Naive thymus-derived CD8-positive, alpha-beta T cell (primary cell): ENCODE data around the gene PCDHGA2. TPM values are rescaled to one million over a fixed set of nuclear protein-coding genes. Genes with fewer than 3 reads are reported as not detected.
"Not testable (repeated sequence)": the region's sequence is repeated elsewhere in the genome, so short reads cannot be mapped to it uniquely, and the experiment has no call there.

ENCODE experiments used
- ATAC-seq, 2 donors: fragments of 150-1000 bp; cut with Tn5 transposase in 1 of 2; sonication (Bioruptor Pico), chemical (Tn5 transposase) in 1 of 2; 1 replicate in 1 of 2; 2 replicates in 1 of 2; pipeline ENCODE4 v1.10.0; 2021; ENCODE audit warnings: mild to moderate bottlenecking in 2 of 2, moderate library complexity in 2 of 2
- POLR2A ChIA-PET: fragments of 350-600 bp; sonication (Branson Sonifier 250); formaldehyde crosslinking; loops from one replicate; lab custom pipeline; 2021; ENCODE audit warnings: antibody characterized with exemption; lab: Charles Lee
- DNase-seq, 10 donors: peaks; one replicate each; pipeline versions ENCODE4 v3.0.0 to v3.0.0-alpha.2; 2020 to 2022
- H3K27ac Mint-ChIP-seq, 10 donors: one replicate each; pipeline ENCODE4 v1.8.0; 2020 to 2022; ENCODE audit warnings: mild to moderate bottlenecking in 10 of 10, mixed read lengths in 10 of 10, moderate library complexity in 4 of 10, inconsistent platforms in 1 of 10
- H3K27me3 Mint-ChIP-seq, 5 donors: one replicate each; pipeline ENCODE4 v1.8.0; 2021 to 2022; ENCODE audit warnings: mixed read lengths in 5 of 5
- H3K36me3 Mint-ChIP-seq, 3 donors: one replicate each; pipeline ENCODE4 v1.8.0; 2020 to 2022; ENCODE audit warnings: mixed read lengths in 3 of 3, mild to moderate bottlenecking in 2 of 3, inconsistent platforms in 1 of 3
- H3K4me1 Mint-ChIP-seq, 4 donors: one replicate each; pipeline ENCODE4 v1.8.0; 2021 to 2022; ENCODE audit warnings: mixed read lengths in 4 of 4
- H3K4me3 Mint-ChIP-seq, 10 donors: one replicate each; pipeline ENCODE4 v1.8.0; 2020 to 2022; ENCODE audit warnings: mild to moderate bottlenecking in 10 of 10, mixed read lengths in 10 of 10, moderate library complexity in 6 of 10, inconsistent platforms in 1 of 10
- H3K9me3 Mint-ChIP-seq, 9 donors: one replicate each; pipeline ENCODE4 v1.8.0; 2020 to 2022; ENCODE audit warnings: mixed read lengths in 9 of 9, mild to moderate bottlenecking in 3 of 9, inconsistent platforms in 1 of 9, moderate library complexity in 1 of 9
- polyA plus RNA-seq, 3 donors: library from polyadenylated mRNA; unstranded; fragments of 300-500 nt; fragmentation: Illumina TruSeq; gene quantifications; one replicate each; pipeline ENCODE4 v1.2.3, GENCODE V29; 2021
- total RNA-seq, 8 experiments: library from RNA in 2 of 8; stranded (reverse) in 2 of 8; gene quantifications; one replicate each; pipeline ENCODE4 v1.2.3 and lab custom pipeline; 2021 to 2026

Gene PCDHGA2
- total and polyA plus RNA-seq, 5 experiments from 2014 or later = 0.16 to 0.18 TPM; not detected in 3

GRCh38 chr5:141326088-141326854 lies 12.3 kb upstream of the PCDHGA2 start:
- peak in 9 of 10 donors; percentile 50 to 81 (median 66) for DNase-seq
- H3K4me3 Mint-ChIP-seq = peak overlapping the region; percentile 84 to 98 (median 93)
- peaks cover 8 to 48% (median 41%) of the 10 kb centered on the region in 5 donors for H3K27me3 Mint-ChIP-seq
- peak; percentile 96 to 97 for ATAC-seq
- peaks cover 9 to 76% (median 28%) of the 10 kb centered on the region in 9 donors for H3K9me3 Mint-ChIP-seq
- peak overlapping the region; percentile 51 to 93 (median 88) for H3K27ac Mint-ChIP-seq
- POLR2A ChIA-PET = interaction anchor here (0.7 kb wide), 1 partner anchor 1344 kb away, joined by 5 read pairs; no protein-coding TSS in a partner anchor
- peaks cover 2 to 49% (median 42%) of the 10 kb centered on the region in 3 donors for H3K36me3 Mint-ChIP-seq
- peaks cover 6 to 8% (median 7%) of the 10 kb centered on the region in 4 donors for H3K4me1 Mint-ChIP-seq

DNA sequence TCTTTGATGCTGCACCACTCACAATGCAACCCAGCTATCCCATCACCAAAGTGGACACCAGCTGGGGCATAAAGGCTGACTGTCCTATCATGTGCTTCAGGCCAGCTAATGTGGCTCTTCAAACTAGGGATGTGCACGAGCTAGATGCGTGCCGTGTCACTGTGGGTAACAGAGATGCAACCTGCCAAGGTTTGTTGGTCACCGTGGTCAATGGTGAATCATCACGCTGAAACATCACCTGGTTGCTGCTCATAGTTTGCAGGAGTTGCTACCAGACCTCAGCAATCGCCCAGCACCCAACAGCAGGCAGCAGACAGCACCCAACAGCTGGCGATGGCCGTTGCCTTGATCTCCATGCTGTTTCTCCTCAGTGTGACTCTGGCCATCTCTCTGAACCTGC lies 10.3 kb upstream of the PCDHGA2 start:
- Mint-ChIP-seq H3K4me3 (no peak overlapping the region), H3K27ac (no peak overlapping the region), H3K9me3 (peaks cover 5 to 75% (median 36%) of the 10 kb centered on the region in 9 donors), H3K36me3 (peaks cover 9 to 53% (median 48%) of the 10 kb centered on the region in 3 donors), H3K27me3 (peaks cover 13 to 66% (median 58%) of the 10 kb centered on the region in 5 donors), H3K4me1 (peaks cover 6 to 8% (median 7%) of the 10 kb centered on the region in 4 donors)
- DNase-seq (no peak), ATAC-seq (no peak)
- POLR2A ChIA-PET = interaction anchor here (0.5 to 0.8 kb wide), 2 partner anchors 11 to 184 kb away, joined by 3 to 6 read pairs; no protein-coding TSS in a partner anchor

GRCh38 chr5:141330299-141331080 lies 8.1 kb upstream of the PCDHGA2 start, which contains the start of gene PCDHGA1:
Gene PCDHGA1 (plus strand): TSS chr5:141330514.
- POLR2A ChIA-PET = no interaction called here
- peak within 1 kb of the TSS in 5 of 10 donors; percentile 5 to 53 (median 24) for H3K4me3 Mint-ChIP-seq
- DNase-seq (peak in 1 of 10 donors; percentile 20), ATAC-seq (peak in 1 of 2 donors; percentile 45)
- no peak within 1 kb of the TSS for H3K27ac Mint-ChIP-seq
- peaks cover 24 to 88% (median 73%) of the 10 kb centered on the region in 5 donors for H3K27me3 Mint-ChIP-seq
- H3K4me1 Mint-ChIP-seq = peaks cover 6 to 9% (median 7%) of the 10 kb centered on the region in 4 donors
- peaks cover 13 to 71% (median 60%) of the 10 kb centered on the region in 3 donors for H3K36me3 Mint-ChIP-seq
- peaks cover 17 to 89% (median 49%) of the 10 kb centered on the region in 9 donors for H3K9me3 Mint-ChIP-seq

DNA sequence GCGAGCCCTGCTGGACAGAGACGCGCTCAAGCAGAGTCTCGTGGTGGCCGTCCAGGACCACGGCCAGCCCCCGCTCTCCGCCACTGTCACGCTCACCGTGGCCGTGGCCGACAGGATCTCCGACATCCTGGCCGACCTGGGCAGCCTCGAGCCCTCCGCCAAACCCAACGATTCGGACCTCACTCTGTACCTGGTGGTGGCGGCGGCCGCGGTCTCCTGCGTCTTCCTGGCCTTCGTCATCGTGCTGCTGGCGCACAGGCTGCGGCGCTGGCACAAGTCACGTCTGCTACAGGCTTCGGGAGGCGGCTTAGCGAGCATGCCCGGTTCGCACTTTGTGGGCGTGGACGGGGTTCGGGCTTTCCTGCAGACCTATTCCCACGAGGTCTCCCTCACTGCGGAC lies 6.0 kb upstream of the PCDHGA2 start:
- ATAC-seq, H3K27ac Mint-ChIP-seq, H3K4me3 Mint-ChIP-seq, DNase-seq, H3K4me1 Mint-ChIP-seq, POLR2A ChIA-PET: not testable (repeated sequence)
- Mint-ChIP-seq H3K36me3 (peaks cover 17 to 74% (median 61%) of the 10 kb centered on the region in 3 donors), H3K9me3 (peaks cover 23 to 94% (median 54%) of the 10 kb centered on the region in 9 donors), H3K27me3 (peaks cover 44 to 92% (median 77%) of the 10 kb centered on the region in 5 donors)

DNA sequence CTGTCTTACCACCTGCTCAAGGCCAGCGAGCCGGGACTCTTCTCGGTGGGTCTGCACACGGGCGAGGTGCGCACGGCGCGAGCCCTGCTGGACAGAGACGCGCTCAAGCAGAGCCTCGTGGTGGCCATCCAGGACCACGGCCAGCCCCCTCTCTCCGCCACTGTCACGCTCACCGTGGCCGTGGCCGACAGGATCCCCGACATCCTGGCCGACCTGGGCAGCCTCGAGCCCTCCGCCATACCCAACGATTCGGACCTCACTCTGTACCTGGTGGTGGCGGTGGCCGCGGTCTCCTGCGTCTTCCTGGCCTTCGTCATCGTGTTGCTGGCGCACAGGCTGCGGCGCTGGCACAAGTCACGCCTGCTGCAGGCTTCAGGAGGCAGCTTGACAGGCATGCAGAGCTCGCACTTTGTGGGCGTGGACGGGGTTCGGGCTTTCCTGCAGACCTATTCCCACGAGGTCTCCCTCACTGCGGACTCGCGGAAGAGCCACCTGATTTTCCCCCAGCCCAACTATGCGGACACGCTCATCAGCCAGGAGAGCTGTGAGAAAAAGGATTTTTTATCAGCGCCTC lies 2.3 kb downstream of the PCDHGA2 start:
- H3K27ac Mint-ChIP-seq, H3K4me1 Mint-ChIP-seq, POLR2A ChIA-PET, ATAC-seq, DNase-seq: not testable (repeated sequence)
- Mint-ChIP-seq H3K4me3 (peak overlapping the region in 1 of 10 donors; percentile 48), H3K27me3 (peaks cover 57 to 93% (median 76%) of the 10 kb centered on the region in 5 donors), H3K9me3 (peaks cover 29 to 93% (median 56%) of the 10 kb centered on the region in 9 donors), H3K36me3 (peaks cover 28 to 73% (median 55%) of the 10 kb centered on the region in 3 donors)

- ATAC-seq = no peak
- POLR2A ChIA-PET = no interaction called here
Observed at GRCh38 chr5:141342773-141343172, 4.2 kb downstream of the PCDHGA2 start.

DNA sequence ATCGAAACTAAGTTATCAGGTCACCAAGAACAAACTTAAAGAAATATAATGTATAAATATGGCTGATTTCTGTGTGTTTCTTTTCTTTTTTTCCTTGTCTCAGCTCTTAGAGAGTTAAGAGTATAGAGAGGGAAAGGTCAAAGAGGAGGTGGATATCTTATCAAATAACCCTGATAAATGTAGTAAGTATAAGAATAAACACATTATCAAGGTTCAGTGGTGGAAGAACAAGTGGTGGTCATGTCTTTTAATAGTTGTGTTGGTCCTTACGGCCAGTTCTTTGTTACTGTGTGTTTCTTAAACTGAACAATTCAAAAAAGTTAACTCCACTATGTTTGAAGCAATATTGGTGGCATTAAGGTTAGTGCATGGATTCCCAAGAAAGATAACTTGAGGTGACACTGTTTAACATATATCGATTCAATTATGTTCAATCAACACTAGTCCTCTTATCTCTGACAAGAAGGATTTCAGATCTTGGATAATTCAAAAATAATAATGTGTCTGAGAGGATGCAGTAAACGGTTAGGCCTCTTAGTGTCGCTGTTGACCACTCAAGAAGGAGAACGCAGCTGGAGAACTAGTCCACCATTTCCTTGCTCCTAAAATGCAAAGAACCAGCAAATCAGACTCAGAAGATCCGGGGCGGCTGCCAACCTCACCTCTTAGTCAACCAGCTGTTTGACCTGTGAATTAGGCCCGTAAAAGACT lies 4.8 kb downstream of the PCDHGA2 start, which contains the start of gene PCDHGA3:
PCDHGA3 (plus strand) TSS at position 588 of the 711 bp plus-strand sequence. CDS start 205 bp downstream, outside the sequence.
- ATAC-seq = no peak
- Mint-ChIP-seq H3K36me3 (peaks cover 27 to 66% (median 47%) of the 10 kb centered on the region in 3 donors), H3K4me3 (peak within 1 kb of the TSS in 8 of 10 donors; percentile 2 to 48 (median 35)), H3K4me1 (no peaks in the 10 kb centered on the region), H3K27ac (no peak within 1 kb of the TSS), H3K9me3 (peaks cover 15 to 88% (median 48%) of the 10 kb centered on the region in 9 donors), H3K27me3 (peaks cover 52 to 93% (median 64%) of the 10 kb centered on the region in 5 donors)
- DNase-seq = no peak
- POLR2A ChIA-PET = no interaction called here

More at GRCh38 chr5:141342773-141343172, 4.2 kb downstream of the PCDHGA2 start:
- Mint-ChIP-seq H3K9me3 (peaks cover 21 to 90% (median 50%) of the 10 kb centered on the region in 9 donors), H3K4me3 (peak overlapping the region in 1 of 10 donors; percentile 12), H3K27me3 (peaks cover 55 to 93% (median 66%) of the 10 kb centered on the region in 5 donors), H3K27ac (no peak overlapping the region), H3K4me1 (no peaks in the 10 kb centered on the region), H3K36me3 (peaks cover 32 to 71% (median 52%) of the 10 kb centered on the region in 3 donors)
- DNase-seq = no peak

GRCh38 chr5:141343953-141344463 lies 5.4 kb downstream of the PCDHGA2 start:
- H3K9me3 Mint-ChIP-seq = peaks cover 14 to 88% (median 48%) of the 10 kb centered on the region in 9 donors
- no peaks in the 10 kb centered on the region for H3K4me1 Mint-ChIP-seq
- no peak overlapping the region for H3K27ac Mint-ChIP-seq
- peaks cover 54 to 93% (median 65%) of the 10 kb centered on the region in 5 donors for H3K27me3 Mint-ChIP-seq
- peaks cover 27 to 61% (median 47%) of the 10 kb centered on the region in 3 donors for H3K36me3 Mint-ChIP-seq
- DNase-seq = no peak
- no peak for ATAC-seq
- H3K4me3 Mint-ChIP-seq = peak overlapping the region in 8 of 10 donors; percentile 2 to 48 (median 35)
- POLR2A ChIA-PET = no interaction called here

- POLR2A ChIA-PET = no interaction called here
- H3K9me3 Mint-ChIP-seq = peaks cover 11 to 88% (median 43%) of the 10 kb centered on the region in 9 donors
- H3K27ac Mint-ChIP-seq = no peak overlapping the region
- ATAC-seq = no peak
- DNase-seq = no peak
- H3K27me3 Mint-ChIP-seq = peaks cover 54 to 96% (median 73%) of the 10 kb centered on the region in 5 donors
- H3K4me1 Mint-ChIP-seq = no peaks in the 10 kb centered on the region
- H3K36me3 Mint-ChIP-seq = peaks cover 30 to 67% (median 41%) of the 10 kb centered on the region in 3 donors
- no peak overlapping the region for H3K4me3 Mint-ChIP-seq
Observed at GRCh38 chr5:141345327-141345726, 6.8 kb downstream of the PCDHGA2 start.

GRCh38 chr5:141346017-141346416 lies 7.5 kb downstream of the PCDHGA2 start:
- H3K9me3 Mint-ChIP-seq = peaks cover 11 to 90% (median 44%) of the 10 kb centered on the region in 9 donors
- H3K4me1 Mint-ChIP-seq, DNase-seq, H3K27ac Mint-ChIP-seq, POLR2A ChIA-PET, ATAC-seq, H3K4me3 Mint-ChIP-seq: not testable (repeated sequence)
- H3K36me3 Mint-ChIP-seq = peaks cover 28 to 68% (median 43%) of the 10 kb centered on the region in 3 donors
- peaks cover 59 to 96% (median 77%) of the 10 kb centered on the region in 5 donors for H3K27me3 Mint-ChIP-seq
